Mesendoderm (in vitro differentiated cells): ENCODE results near the gene PPM1D.
"Not testable (repeated sequence)": the region's sequence is repeated elsewhere in the genome, so short reads cannot be mapped to it uniquely, and the experiment has no call there.

Experiments used
- DNase-seq: peaks from one replicate; pipeline ENCODE4 v3.0.0; 2013
- H2AK5ac ChIP-seq: 2 replicates; pipeline ENCODE4 v1.6.1; 2013; ENCODE audit warnings: low read length, inconsistent platforms
- H2BK120ac ChIP-seq: 2 replicates; pipeline ENCODE4 v1.6.1; 2013; ENCODE audit warnings: low read depth, mild to moderate bottlenecking, low read length, moderate library complexity, mixed read lengths
- H2BK15ac ChIP-seq: replicated peaks from 2 replicates; pipeline ENCODE4 v1.6.1; 2013; ENCODE audit warnings: low read depth, mild to moderate bottlenecking, moderate library complexity
- H2BK5ac ChIP-seq: 2 replicates; pipeline ENCODE4 v1.6.1; 2013; ENCODE audit warnings: low read length, inconsistent platforms
- H3K18ac ChIP-seq: 2 replicates; pipeline ENCODE4 v1.6.1; 2013; ENCODE audit warnings: mild to moderate bottlenecking, low read length, mixed read lengths
- H3K23ac ChIP-seq: one replicate; pipeline ENCODE4 v1.6.1; 2013; ENCODE audit warnings: low read length
- H3K27ac ChIP-seq: 2 replicates; pipeline ENCODE4 v1.5.1; 2013; ENCODE audit warnings: low read depth, mild to moderate bottlenecking, inconsistent platforms, low read length, moderate library complexity
- H3K27me3 ChIP-seq: 2 replicates; pipeline ENCODE4 v1.6.1; 2013; ENCODE audit warnings: low read length, control low read depth, mild to moderate bottlenecking, inconsistent platforms; ENCODE audit not compliant: insufficient read depth, poor library complexity
- H3K36me3 ChIP-seq: 2 replicates; pipeline ENCODE4 v1.6.1; 2013; ENCODE audit warnings: low read length, inconsistent platforms; ENCODE audit not compliant: control insufficient read depth, insufficient read depth
- H3K4ac ChIP-seq: one replicate; pipeline ENCODE4 v1.6.1; 2013; ENCODE audit warnings: low read depth, mild to moderate bottlenecking, low read length, moderate library complexity
- H3K4me1 ChIP-seq: 2 replicates; pipeline ENCODE4 v1.6.1; 2013; ENCODE audit warnings: low read depth, low read length, inconsistent platforms; ENCODE audit not compliant: control insufficient read depth
- H3K4me2 ChIP-seq: 2 replicates; pipeline ENCODE4 v1.6.1; 2013; ENCODE audit warnings: low read length
- H3K4me3 ChIP-seq: 2 replicates; pipeline ENCODE4 v1.5.1; 2013; ENCODE audit warnings: mild to moderate bottlenecking, low read length
- H3K56ac ChIP-seq: one replicate; pipeline ENCODE4 v1.6.1; 2013; ENCODE audit warnings: low read length
- H3K79me1 ChIP-seq: 2 replicates; pipeline ENCODE4 v1.6.1; 2013; ENCODE audit warnings: low read length, inconsistent platforms
- H3K79me2 ChIP-seq: 2 replicates; pipeline ENCODE4 v1.6.1; 2013; ENCODE audit warnings: mild to moderate bottlenecking, low read length; ENCODE audit not compliant: control insufficient read depth, insufficient read depth
- H3K9ac ChIP-seq: 2 replicates; pipeline ENCODE4 v1.6.1; 2013; ENCODE audit warnings: low read length, inconsistent platforms
- H4K5ac ChIP-seq: one replicate; pipeline ENCODE4 v1.6.1; 2013; ENCODE audit warnings: low read length
- H4K8ac ChIP-seq: one replicate; pipeline ENCODE4 v1.6.1; 2013; ENCODE audit warnings: low read depth, mild to moderate bottlenecking, control low read depth, low read length, moderate library complexity
- WGBS: extraction: QIAGEN DNeasy Blood & Tissue Kit; methylation state at CpG from one replicate; pipeline ENCODE4 v1.1.7; 2013; ENCODE audit warnings: low lambda C conversion rate, missing lambda C conversion rate; ENCODE audit not compliant: insufficient coverage; ENCODE audit errors: extremely low coverage; 5-methylcytosine and 5-hydroxymethylcytosine counted together

PPM1D gene

DNA sequence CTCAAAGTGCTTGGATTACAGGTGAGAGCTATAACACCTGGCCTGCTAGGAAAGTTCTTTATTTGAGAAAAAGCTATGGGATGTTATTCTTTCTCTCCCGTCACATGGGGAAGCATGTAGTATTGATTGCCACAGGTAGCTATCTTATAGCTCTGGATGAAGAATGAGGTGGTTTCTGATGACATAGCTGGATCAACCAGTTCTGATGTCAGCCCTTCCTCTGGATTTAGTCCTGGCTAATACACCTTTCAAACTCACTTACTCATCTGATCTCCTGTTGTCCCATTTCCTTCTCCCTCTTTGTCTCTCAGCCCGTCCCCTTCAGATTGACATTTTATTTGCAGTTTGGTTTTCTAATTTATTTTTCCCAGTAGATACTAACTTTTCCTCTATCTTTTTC is 14.1 kb upstream of the PPM1D start:
- Histone ChIP-seq H3K27me3 (no peaks in the 10 kb centered on the region), H3K18ac (no peak overlapping the region), H3K4me2 (no peak overlapping the region), H3K56ac (no peak overlapping the region), H3K23ac (no peak overlapping the region), H2BK5ac (no peak overlapping the region), H2AK5ac (no peak overlapping the region), H3K79me2 (no peaks in the 10 kb centered on the region), H2BK120ac (no peak overlapping the region), H3K9ac (no peak overlapping the region), H3K4me3 (no peak overlapping the region), H3K79me1 (no peaks in the 10 kb centered on the region), H3K36me3 (no peaks in the 10 kb centered on the region), H2BK15ac (no peak overlapping the region), H4K8ac (no peak overlapping the region), H4K5ac (no peak overlapping the region), H3K27ac (no peak overlapping the region), H3K4ac (no peak overlapping the region), H3K4me1 (no peaks in the 10 kb centered on the region)
- no peak for DNase-seq
- WGBS: no CpG with 5 or more reads among the region's 2 CpGs

GRCh38 chr17:60586288-60586974 is 13.6 kb upstream of the PPM1D start:
- Histone ChIP-seq H2BK15ac (no peak overlapping the region), H2BK120ac (no peak overlapping the region), H3K4me2 (no peak overlapping the region), H3K23ac (no peak overlapping the region), H3K79me1 (no peaks in the 10 kb centered on the region), H3K9ac (no peak overlapping the region), H3K36me3 (no peaks in the 10 kb centered on the region), H3K4me1 (no peaks in the 10 kb centered on the region), H4K8ac (no peak overlapping the region), H3K27me3 (no peaks in the 10 kb centered on the region), H2AK5ac (no peak overlapping the region), H4K5ac (no peak overlapping the region), H3K27ac (no peak overlapping the region), H2BK5ac (no peak overlapping the region), H3K56ac (no peak overlapping the region), H3K79me2 (no peaks in the 10 kb centered on the region), H3K4ac (no peak overlapping the region), H3K18ac (no peak overlapping the region), H3K4me3 (no peak overlapping the region)
- no CpG with 5 or more reads among the region's 3 CpGs for WGBS
- peak; percentile 44 for DNase-seq

DNA sequence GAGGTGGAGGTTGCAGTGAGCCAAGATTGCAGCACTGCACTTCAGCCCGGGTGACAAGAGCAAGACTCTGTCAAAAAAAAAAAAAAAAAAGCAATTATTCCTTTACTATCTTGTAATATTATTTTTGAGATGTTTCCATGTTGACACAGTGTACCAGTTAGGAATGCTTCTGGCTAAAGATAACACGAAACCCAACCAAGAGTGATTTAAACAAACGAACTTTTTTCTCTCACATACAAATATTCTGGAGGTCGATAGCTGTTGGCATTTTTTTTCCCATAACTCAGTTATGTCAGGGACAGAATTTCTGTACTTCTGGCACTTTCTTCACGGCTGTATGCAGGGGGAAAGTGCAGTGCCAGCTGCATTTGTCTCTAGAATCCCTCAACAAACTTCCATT is 9.9 kb upstream of the PPM1D start:
- Histone ChIP-seq H3K79me2 (no peaks in the 10 kb centered on the region), H3K23ac (no peak overlapping the region), H2BK15ac (no peak overlapping the region), H4K8ac (no peak overlapping the region), H3K79me1 (no peaks in the 10 kb centered on the region), H3K27me3 (no peaks in the 10 kb centered on the region), H4K5ac (no peak overlapping the region), H3K27ac (no peak overlapping the region), H3K18ac (no peak overlapping the region), H2BK120ac (no peak overlapping the region), H3K56ac (no peak overlapping the region), H3K4me1 (no peaks in the 10 kb centered on the region), H3K4ac (no peak overlapping the region), H2AK5ac (no peak overlapping the region), H3K36me3 (no peaks in the 10 kb centered on the region), H3K9ac (no peak overlapping the region), H3K4me3 (no peak overlapping the region), H2BK5ac (no peak overlapping the region), H3K4me2 (no peak overlapping the region)
- WGBS: no CpG with 5 or more reads among the region's 5 CpGs
- DNase-seq: no peak

DNA sequence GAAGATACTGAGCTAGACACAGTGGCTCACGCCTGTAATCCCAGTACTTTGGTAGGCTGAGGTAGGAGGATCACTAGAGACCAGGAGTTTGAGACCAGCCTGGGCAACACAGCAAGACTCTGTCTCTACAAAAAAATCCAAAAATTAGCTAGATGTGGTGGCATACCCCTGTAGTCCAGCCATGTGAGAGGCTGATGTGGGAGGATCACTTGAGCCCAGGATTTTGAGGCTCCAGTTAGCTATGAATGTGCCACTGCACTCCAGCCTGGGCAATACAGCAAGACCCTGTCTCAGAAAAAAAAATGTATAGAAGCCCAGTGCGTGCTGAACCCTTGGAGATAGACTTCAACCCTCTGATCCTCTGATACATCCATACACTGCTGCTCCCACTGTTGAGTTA is 7.2 kb upstream of the PPM1D start:
- Histone ChIP-seq H3K36me3 (no peaks in the 10 kb centered on the region), H2BK120ac (no peak overlapping the region), H2AK5ac (no peak overlapping the region), H3K27me3 (no peaks in the 10 kb centered on the region), H3K56ac (no peak overlapping the region), H3K79me1 (no peaks in the 10 kb centered on the region), H3K9ac (no peak overlapping the region), H3K18ac (no peak overlapping the region), H3K23ac (no peak overlapping the region), H2BK5ac (no peak overlapping the region), H2BK15ac (no peak overlapping the region), H3K4ac (no peak overlapping the region), H3K4me1 (no peaks in the 10 kb centered on the region), H3K79me2 (no peaks in the 10 kb centered on the region), H4K5ac (no peak overlapping the region), H3K27ac (no peak overlapping the region), H4K8ac (no peak overlapping the region), H3K4me2 (no peak overlapping the region), H3K4me3 (no peak overlapping the region)
- DNase-seq: no peak
- WGBS: no CpG with 5 or more reads among the region's 2 CpGs

DNA sequence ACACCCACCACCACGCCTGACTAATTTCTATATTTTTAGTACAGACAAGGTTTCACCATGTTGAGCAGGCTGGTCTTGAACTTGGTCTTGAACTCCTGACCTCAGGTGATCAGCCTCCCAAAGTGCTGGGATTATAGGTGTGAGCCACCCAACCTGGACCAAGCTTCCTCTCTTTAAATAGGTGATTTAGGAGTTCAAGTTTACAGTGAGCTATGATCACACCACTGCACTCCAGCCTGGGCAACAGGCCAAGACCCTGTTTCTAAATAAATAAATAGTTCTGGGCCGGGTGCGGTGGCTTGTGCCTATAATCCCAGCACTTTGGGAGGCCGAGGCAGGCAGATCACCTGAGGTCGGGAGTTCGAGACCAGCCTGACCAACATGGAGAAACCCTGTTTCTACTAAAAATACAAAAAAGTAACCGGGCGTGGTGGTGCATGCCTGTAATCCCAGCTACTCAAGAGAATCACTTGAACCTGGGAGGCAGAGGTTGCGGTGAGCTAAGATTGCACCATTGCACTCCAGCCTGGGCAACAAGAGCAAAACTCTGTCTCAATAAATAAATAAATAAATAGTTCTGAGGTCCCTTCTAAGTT is 6.5 kb upstream of the PPM1D start:
- not testable (repeated sequence) for H3K23ac ChIP-seq, H4K5ac ChIP-seq, H3K56ac ChIP-seq, H3K27me3 ChIP-seq, DNase-seq, H2BK120ac ChIP-seq, H3K4ac ChIP-seq, H3K79me1 ChIP-seq, H3K79me2 ChIP-seq, H3K4me1 ChIP-seq, H3K27ac ChIP-seq, H4K8ac ChIP-seq, H3K18ac ChIP-seq, H3K9ac ChIP-seq, H3K4me2 ChIP-seq, H2AK5ac ChIP-seq, H3K36me3 ChIP-seq, H2BK5ac ChIP-seq, H2BK15ac ChIP-seq, H3K4me3 ChIP-seq
- WGBS: no CpG with 5 or more reads among the region's 9 CpGs

DNA sequence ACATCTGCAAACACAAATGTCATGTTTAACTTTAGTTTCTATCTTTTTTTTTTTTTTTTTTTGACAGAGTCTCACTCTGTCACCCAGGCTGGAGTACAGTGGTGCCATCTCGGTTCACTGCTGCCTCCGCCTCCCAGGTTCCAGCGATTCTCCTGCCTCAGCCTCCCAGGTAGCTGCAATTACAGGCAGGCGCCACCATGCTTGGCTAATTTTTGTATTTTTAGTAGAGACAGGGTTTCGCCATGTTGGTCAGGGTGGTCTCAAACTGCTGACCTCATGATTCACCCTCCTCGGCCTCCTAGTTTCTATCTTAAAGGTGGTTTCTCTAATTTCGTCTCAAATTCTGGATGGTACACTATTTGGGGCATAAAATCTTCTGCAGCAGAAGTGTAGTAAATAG is 5.8 kb upstream of the PPM1D start:
- not testable (repeated sequence) for DNase-seq, H3K18ac ChIP-seq, H2BK120ac ChIP-seq, H3K9ac ChIP-seq, H3K56ac ChIP-seq, H4K8ac ChIP-seq, H2BK15ac ChIP-seq, H3K23ac ChIP-seq, H3K4me3 ChIP-seq, H3K79me2 ChIP-seq, H2BK5ac ChIP-seq, H2AK5ac ChIP-seq, H3K4me1 ChIP-seq, H3K79me1 ChIP-seq, H3K4me2 ChIP-seq, H4K5ac ChIP-seq, H3K36me3 ChIP-seq, H3K27ac ChIP-seq, H3K27me3 ChIP-seq, H3K4ac ChIP-seq
- WGBS: no CpG with 5 or more reads among the region's 7 CpGs
